ENCODE results near the gene NOL11.

DNA sequence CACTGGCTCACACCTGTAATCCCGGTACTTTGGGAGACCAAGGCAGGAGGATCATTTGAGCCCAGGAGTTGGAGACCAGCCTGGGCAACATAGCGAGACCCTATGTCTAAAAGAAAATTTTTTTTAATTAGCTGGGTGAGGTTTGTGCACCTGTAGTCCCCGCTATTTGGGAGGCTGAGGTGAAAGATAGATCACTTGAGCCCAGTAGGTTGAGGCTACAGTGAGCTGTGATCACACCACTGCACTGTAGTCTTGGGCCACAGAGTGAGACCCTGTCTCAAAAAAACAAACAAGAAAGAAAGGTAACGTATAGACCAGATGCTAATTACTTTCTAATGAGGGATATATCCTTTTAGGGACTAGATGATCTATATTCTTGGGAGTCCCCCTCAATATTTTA is 8.1 kb downstream of the NOL11 start:
- TF ChIP-seq POLR2AphosphoS5 (IDR thresholded peaks at IDR 0.05; ENCODE audit: low read depth), result no peak
- TF ChIP-seq, protein P1, sequence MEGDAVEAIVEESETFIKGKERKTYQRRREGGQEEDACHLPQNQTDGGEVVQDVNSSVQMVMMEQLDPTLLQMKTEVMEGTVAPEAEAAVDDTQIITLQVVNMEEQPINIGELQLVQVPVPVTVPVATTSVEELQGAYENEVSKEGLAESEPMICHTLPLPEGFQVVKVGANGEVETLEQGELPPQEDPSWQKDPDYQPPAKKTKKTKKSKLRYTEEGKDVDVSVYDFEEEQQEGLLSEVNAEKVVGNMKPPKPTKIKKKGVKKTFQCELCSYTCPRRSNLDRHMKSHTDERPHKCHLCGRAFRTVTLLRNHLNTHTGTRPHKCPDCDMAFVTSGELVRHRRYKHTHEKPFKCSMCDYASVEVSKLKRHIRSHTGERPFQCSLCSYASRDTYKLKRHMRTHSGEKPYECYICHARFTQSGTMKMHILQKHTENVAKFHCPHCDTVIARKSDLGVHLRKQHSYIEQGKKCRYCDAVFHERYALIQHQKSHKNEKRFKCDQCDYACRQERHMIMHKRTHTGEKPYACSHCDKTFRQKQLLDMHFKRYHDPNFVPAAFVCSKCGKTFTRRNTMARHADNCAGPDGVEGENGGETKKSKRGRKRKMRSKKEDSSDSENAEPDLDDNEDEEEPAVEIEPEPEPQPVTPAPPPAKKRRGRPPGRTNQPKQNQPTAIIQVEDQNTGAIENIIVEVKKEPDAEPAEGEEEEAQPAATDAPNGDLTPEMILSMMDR (conservative IDR thresholded peaks at IDR 0.05; ENCODE audit: low read depth in 2 of 2), result no peak
- TF ChIP-seq, protein P2, sequence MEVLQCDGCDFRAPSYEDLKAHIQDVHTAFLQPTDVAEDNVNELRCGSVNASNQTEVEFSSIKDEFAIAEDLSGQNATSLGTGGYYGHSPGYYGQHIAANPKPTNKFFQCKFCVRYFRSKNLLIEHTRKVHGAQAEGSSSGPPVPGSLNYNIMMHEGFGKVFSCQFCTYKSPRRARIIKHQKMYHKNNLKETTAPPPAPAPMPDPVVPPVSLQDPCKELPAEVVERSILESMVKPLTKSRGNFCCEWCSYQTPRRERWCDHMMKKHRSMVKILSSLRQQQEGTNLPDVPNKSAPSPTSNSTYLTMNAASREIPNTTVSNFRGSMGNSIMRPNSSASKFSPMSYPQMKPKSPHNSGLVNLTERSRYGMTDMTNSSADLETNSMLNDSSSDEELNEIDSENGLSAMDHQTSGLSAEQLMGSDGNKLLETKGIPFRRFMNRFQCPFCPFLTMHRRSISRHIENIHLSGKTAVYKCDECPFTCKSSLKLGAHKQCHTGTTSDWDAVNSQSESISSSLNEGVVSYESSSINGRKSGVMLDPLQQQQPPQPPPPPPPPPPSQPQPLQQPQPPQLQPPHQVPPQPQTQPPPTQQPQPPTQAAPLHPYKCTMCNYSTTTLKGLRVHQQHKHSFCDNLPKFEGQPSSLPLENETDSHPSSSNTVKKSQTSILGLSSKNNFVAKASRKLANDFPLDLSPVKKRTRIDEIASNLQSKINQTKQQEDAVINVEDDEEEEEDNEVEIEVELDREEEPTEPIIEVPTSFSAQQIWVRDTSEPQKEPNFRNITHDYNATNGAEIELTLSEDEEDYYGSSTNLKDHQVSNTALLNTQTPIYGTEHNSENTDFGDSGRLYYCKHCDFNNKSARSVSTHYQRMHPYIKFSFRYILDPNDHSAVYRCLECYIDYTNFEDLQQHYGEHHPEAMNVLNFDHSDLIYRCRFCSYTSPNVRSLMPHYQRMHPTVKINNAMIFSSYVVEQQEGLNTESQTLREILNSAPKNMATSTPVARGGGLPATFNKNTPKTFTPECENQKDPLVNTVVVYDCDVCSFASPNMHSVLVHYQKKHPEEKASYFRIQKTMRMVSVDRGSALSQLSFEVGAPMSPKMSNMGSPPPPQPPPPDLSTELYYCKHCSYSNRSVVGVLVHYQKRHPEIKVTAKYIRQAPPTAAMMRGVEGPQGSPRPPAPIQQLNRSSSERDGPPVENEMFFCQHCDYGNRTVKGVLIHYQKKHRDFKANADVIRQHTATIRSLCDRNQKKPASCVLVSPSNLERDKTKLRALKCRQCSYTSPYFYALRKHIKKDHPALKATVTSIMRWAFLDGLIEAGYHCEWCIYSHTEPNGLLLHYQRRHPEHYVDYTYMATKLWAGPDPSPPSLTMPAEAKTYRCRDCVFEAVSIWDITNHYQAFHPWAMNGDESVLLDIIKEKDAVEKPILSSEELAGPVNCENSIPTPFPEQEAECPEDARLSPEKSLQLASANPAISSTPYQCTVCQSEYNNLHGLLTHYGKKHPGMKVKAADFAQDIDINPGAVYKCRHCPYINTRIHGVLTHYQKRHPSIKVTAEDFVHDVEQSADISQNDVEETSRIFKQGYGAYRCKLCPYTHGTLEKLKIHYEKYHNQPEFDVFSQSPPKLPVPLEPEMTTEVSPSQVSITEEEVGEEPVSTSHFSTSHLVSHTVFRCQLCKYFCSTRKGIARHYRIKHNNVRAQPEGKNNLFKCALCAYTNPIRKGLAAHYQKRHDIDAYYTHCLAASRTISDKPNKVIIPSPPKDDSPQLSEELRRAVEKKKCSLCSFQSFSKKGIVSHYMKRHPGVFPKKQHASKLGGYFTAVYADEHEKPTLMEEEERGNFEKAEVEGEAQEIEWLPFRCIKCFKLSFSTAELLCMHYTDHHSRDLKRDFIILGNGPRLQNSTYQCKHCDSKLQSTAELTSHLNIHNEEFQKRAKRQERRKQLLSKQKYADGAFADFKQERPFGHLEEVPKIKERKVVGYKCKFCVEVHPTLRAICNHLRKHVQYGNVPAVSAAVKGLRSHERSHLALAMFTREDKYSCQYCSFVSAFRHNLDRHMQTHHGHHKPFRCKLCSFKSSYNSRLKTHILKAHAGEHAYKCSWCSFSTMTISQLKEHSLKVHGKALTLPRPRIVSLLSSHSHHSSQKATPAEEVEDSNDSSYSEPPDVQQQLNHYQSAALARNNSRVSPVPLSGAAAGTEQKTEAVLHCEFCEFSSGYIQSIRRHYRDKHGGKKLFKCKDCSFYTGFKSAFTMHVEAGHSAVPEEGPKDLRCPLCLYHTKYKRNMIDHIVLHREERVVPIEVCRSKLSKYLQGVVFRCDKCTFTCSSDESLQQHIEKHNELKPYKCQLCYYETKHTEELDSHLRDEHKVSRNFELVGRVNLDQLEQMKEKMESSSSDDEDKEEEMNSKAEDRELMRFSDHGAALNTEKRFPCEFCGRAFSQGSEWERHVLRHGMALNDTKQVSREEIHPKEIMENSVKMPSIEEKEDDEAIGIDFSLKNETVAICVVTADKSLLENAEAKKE (CRISPR knock-in tag; IDR thresholded peaks at IDR 0.05), result no peak
- TF ChIP-seq EZH2 (IDR thresholded peaks at IDR 0.05; ENCODE audit: low read depth, unreplicated experiment), result no peak

Data from GM23338 (cell line).